Ovary (tissue), 9 donors: ENCODE data around the gene SELENOM. TPM values are rescaled to one million over a fixed set of nuclear protein-coding genes. Genes with fewer than 3 reads are reported as not detected.
"Not testable (repeated sequence)": the region's sequence is repeated elsewhere in the genome, so short reads cannot be mapped to it uniquely, and the experiment has no call there.

Experiments used
- DNase-seq, 5 donors: peaks; one replicate each; pipeline ENCODE4 v3.0.0-alpha.2; 2019 to 2020
- H3K27ac ChIP-seq, 2 donors: fragments of 200-600 bp; one replicate each; pipeline versions ENCODE4 v1.5.1 to v1.8.0; 2019 to 2022
- H3K27me3 ChIP-seq: fragments of 200-600 bp; one replicate; pipeline ENCODE4 v1.8.0; 2022
- H3K36me3 ChIP-seq: fragments of 200-600 bp; sonication (generic); one replicate; pipeline ENCODE4 v1.5.1; 2019
- H3K4me1 ChIP-seq: one replicate; pipeline ENCODE4 v1.8.1; 2013; ENCODE audit warnings: mild to moderate bottlenecking, moderate library complexity; ENCODE audit not compliant: insufficient read depth
- H3K4me3 ChIP-seq: fragments of 200-600 bp; sonication (generic); one replicate; pipeline ENCODE4 v1.5.1; 2017
- H3K9me3 ChIP-seq, 2 donors: fragments of 200-600 bp in 1 of 2; sonication (generic) in 1 of 2; one replicate each; pipeline versions ENCODE4 v1.5.1 to v1.8.1; 2013 to 2019; ENCODE audit warnings: mild to moderate bottlenecking in 1 of 2, moderate library complexity in 1 of 2
- CTCF ChIP-seq, 3 donors: fragments of 450-650 bp in 2 of 3; fragments of 200-600 bp in 1 of 3; IDR thresholded peaks; one replicate each; pipeline versions ENCODE4 v1.5.1 to v1.8.0; 2016 to 2022; ENCODE audit warnings: antibody characterized with exemption in 3 of 3, mild to moderate bottlenecking in 1 of 3
- EP300 ChIP-seq: sonication (generic); formaldehyde crosslinking; IDR thresholded peaks from one replicate; pipeline ENCODE4 v1.6.1; 2017; ENCODE audit warnings: antibody characterized with exemption
- POLR2A ChIP-seq: fragments of 450-650 bp; IDR thresholded peaks from one replicate; pipeline ENCODE4 v1.6.1; 2017; ENCODE audit warnings: antibody characterized with exemption, mild to moderate bottlenecking, moderate library complexity
- WGBS, 3 donors: extraction: QIAGEN DNeasy Blood & Tissue Kit in 1 of 3; methylation state at CpG; one replicate each; pipeline versions ENCODE4 v1.1.5 to v1.1.7; 2013 to 2017; 5-methylcytosine and 5-hydroxymethylcytosine counted together
- intact Hi-C, 4 donors: fragments of 100-400 bp; cut with DNase I; formaldehyde crosslinking; loops; one replicate each; pipeline versions ENCODE4 v1.11.0 to v1.15.1; 2022 to 2023
- polyA plus RNA-seq, 2 donors: library from polyadenylated mRNA; stranded (reverse); fragments of 200-250 nt in 1 of 2; fragments of 350-450 nt in 1 of 2; fragmentation: Illumina TruSeq in 1 of 2; extraction: RNeasy Lipid Tissue Mini Kit (QIAGEN cat#74804) in 1 of 2; gene quantifications; one replicate each; pipeline ENCODE4 v1.2.3, GENCODE V29; 2013 to 2014
- total RNA-seq, 7 donors: library from RNA; depleted of rRNA in 2 of 7; stranded (reverse); fragments of >200 nt in 2 of 7; fragmentation: NEBNext Ultra II Directional in 3 of 7; extraction: Animal tissue kit (Norgen Biotek cat#: 25700) in 3 of 7; gene quantifications; one replicate each; pipeline versions ENCODE4 v1.1.0 to v1.2.4, GENCODE V29; 2016 to 2023
- donor health status: DM: no; HTN: no; CAD: no; lungs with moderate emphysema.
- donor health status: DM: no; HTN: no; CAD: no.
- donor health status: Bipolar disorder and iron deficiency.
- donor health status: DM: yes; HTN: yes; CAD: no.
- donor health status: DM: no; HTN: no; CAD: no.
- donor health status: DM: yes; HTN: yes; CAD: no.

SELENOM gene
- total and polyA plus RNA-seq, 9 donors, result 25.7 to 678 (median 306) TPM

GRCh38 chr22:31069691-31070314 lies 37.6 kb downstream of the SELENOM start:
- H3K4me1 ChIP-seq, H3K27ac ChIP-seq, H3K4me3 ChIP-seq, H3K27me3 ChIP-seq, H3K36me3 ChIP-seq, DNase-seq, H3K9me3 ChIP-seq, intact Hi-C loops: not testable (repeated sequence)
- 89 to 96% (median 94%) methylated on average over 6 of the region's 6 CpGs for WGBS, 3 donors

- TF ChIP-seq EP300, result no peak
- TF ChIP-seq CTCF (IDR thresholded peaks at IDR 0.05), result no peak
- TF ChIP-seq POLR2A, result no peak
- intact Hi-C loops, result no loop called here
These were observed 38.4 kb downstream of the SELENOM start for GRCh38 chr22:31068970-31069369.

GRCh38 chr22:31064369-31064768 lies 43.0 kb downstream of the SELENOM start:
- DNase-seq, result no peak
- no peak for TF ChIP-seq POLR2A
- no peak for TF ChIP-seq CTCF (IDR thresholded peaks at IDR 0.05)
- no peak for TF ChIP-seq EP300
- Histone ChIP-seq H3K36me3 (no peaks in the 10 kb centered on the region), H3K4me1 (peaks cover 1% of the 10 kb centered on the region), H3K4me3 (no peak overlapping the region), H3K9me3 (no peaks in the 10 kb centered on the region), H3K27ac (no peak overlapping the region), H3K27me3 (no peaks in the 10 kb centered on the region)
- intact Hi-C loops, result no loop called here
- WGBS, 3 donors, result 82 to 87% (median 85%) methylated on average over 6 of the region's 6 CpGs

More at GRCh38 chr22:31068970-31069369, 38.4 kb downstream of the SELENOM start:
- no peak for DNase-seq
- Histone ChIP-seq H3K36me3 (no peaks in the 10 kb centered on the region), H3K4me1 (no peaks in the 10 kb centered on the region), H3K9me3 (no peaks in the 10 kb centered on the region), H3K4me3 (no peak overlapping the region), H3K27ac (no peak overlapping the region), H3K27me3 (no peaks in the 10 kb centered on the region)
- WGBS, 3 donors, result 76 to 85% (median 78%) methylated on average over 11 of the region's 11 CpGs

GRCh38 chr22:31062566-31063230 lies 44.7 kb downstream of the SELENOM start:
- 38 to 44% (median 43%) methylated on average over 2 of the region's 2 CpGs for WGBS, 3 donors
- DNase-seq, result no peak
- intact Hi-C loops, result no loop called here
- TF ChIP-seq EP300 (no peak), CTCF (IDR thresholded peaks at IDR 0.05) (no peak), POLR2A (no peak)
- H3K27me3 ChIP-seq, result no peaks in the 10 kb centered on the region
- no peak overlapping the region for H3K27ac ChIP-seq
- no peaks in the 10 kb centered on the region for H3K9me3 ChIP-seq
- no peaks in the 10 kb centered on the region for H3K36me3 ChIP-seq
- H3K4me3 ChIP-seq, result no peak overlapping the region
- H3K4me1 ChIP-seq, result peaks cover 1% of the 10 kb centered on the region

GRCh38 chr22:31059663-31060062 lies 47.7 kb downstream of the SELENOM start:
- 49 to 54% (median 53%) methylated on average over 6 of the region's 6 CpGs for WGBS, 3 donors
- H3K4me1 ChIP-seq, H3K36me3 ChIP-seq, H3K9me3 ChIP-seq, H3K4me3 ChIP-seq, H3K27ac ChIP-seq, H3K27me3 ChIP-seq, intact Hi-C loops: not testable (repeated sequence)
- DNase-seq, result peak in 1 of 5 donors; percentile 58
